HG02759 (cell line): ENCODE results near the gene LLGL2.

Experiments
- ATAC-seq: cut with Tn5 transposase; IDR thresholded peaks from one replicate; pipeline ENCODE4 v1.9.1; 2021; ENCODE audit warnings: mild to moderate bottlenecking, moderate library complexity; ENCODE audit not compliant: unreplicated experiment

Gene LLGL2

DNA sequence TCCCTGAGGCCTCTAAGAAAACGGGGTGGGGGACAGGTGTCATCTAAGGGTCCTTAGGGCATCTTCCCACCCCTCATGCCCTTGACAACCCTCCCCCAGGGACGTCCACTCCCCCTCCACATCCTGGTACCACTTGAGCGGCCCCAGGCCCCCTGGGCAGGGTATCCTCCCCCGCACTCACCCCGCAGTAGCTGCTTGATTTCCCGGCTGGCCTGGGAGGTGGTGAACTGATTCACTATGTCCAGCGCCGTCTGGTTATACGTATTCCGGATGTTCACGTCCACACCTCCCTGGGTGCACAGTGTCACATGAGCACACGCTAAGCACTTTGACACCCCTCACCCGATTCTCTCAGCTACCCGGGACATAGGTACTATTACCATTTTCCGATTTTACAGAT, 19.9 kb upstream of the LLGL2 start:
- no peak for ATAC-seq

DNA sequence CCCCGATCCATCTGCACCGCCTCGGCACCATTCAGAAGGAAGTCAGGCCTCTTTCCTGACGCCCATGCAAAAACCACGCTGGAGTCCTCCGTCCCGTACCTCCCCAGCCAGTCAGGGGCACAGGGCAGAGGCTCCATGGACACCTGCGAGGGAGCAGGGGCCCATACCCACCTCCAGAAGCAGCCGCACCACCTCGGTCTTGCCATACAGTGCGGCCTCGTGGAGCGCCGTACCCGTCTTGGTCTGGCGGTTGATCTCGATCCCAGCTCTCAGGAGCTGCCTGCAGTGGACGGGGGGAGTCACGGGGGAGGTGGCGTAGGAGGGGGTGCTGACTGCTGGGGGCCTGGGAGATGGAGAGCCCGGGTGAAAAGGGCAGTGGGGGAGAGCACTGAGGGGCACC, 19.4 kb upstream of the LLGL2 start:
- no peak for ATAC-seq

DNA sequence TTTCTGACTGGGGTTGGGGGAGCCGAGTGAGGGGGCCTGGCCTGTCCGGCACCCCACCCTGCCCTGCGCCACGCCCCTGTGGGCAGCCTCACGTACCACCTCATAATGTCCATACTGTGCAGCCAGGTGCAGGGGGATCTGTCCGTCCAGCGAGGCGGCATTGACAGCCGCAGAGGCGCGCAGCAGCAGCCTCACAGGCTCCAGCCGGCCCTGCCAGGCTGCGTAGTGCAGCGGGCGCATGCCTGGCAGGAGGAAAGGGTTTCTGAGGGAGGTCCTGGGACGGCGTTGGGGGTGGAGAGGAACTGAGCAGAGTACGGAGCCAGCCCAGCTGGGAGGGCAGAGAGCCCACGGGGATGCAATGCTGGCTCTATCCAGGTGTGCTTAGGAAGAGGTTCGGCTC, 18.6 kb upstream of the LLGL2 start:
- ATAC-seq = no peak

DNA sequence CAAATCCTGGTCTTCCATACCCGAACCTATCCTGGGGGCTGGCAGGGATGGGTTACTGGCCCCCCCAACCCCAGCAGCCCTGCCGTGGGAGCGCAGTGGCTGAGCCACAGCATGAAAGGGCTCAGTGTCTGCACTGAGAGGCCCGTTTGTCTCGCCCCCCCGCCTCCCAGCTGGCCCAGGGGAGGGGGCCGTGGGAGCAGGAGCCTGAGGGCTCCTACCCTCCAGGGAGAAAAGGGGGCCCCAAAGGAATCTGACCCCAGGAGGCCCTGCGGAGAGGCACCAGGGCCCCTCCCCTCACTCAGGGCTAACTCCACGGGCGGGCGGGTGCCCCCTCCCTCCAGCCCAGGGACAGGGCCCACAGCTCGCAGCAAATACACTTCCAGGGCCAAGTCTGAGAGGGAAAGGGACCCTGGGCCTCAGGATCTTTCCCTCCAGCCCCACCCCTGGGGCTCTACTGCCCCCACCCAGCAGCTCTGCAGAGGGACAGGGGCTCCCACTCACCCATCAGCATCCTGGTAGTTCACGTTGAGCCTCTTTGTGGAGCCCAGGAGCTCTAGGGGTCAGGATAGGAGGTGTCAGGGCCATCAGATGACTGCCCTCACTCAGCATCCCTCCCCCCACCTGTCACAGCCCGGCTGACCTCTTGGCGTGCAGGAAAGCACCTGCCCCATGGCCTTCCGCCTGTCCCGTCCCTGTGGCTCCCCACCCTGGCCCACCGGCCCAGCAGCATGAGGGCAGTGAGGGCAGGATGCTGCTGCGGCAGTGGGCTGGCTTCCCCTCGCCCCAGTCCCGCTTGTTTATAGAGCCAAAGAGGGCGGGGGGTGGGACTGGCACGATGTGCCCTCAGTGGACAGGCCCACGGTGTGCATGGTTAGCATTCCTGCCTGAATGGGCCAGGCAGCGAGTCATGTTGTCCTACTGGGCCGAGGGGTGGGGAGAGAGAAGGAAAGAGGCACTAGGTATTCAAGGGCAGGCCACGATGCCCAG, 17.5 kb upstream of the LLGL2 start:
- no peak for ATAC-seq

DNA sequence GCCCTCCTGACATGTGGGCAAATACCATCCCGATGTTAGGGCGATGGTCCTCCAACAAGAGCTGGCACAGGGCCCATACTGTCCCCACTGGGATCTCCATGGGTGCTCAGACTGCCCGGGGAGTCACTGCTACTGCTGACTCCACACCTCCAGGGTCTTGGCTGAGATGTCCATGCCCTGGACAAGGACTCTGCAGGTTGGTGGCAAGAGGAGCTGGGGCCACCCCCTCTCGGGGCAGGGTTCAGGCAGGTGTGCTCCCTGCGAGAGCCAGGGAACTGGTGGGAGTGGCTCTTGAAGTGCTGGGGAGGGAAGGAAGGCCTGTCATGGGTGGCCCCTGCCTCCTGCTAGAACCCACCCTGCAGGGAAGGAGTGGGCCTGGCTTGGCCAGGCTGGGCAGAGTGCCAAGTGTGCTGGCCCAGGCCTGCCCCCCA, 16.6 kb upstream of the LLGL2 start:
- ATAC-seq = no peak

DNA sequence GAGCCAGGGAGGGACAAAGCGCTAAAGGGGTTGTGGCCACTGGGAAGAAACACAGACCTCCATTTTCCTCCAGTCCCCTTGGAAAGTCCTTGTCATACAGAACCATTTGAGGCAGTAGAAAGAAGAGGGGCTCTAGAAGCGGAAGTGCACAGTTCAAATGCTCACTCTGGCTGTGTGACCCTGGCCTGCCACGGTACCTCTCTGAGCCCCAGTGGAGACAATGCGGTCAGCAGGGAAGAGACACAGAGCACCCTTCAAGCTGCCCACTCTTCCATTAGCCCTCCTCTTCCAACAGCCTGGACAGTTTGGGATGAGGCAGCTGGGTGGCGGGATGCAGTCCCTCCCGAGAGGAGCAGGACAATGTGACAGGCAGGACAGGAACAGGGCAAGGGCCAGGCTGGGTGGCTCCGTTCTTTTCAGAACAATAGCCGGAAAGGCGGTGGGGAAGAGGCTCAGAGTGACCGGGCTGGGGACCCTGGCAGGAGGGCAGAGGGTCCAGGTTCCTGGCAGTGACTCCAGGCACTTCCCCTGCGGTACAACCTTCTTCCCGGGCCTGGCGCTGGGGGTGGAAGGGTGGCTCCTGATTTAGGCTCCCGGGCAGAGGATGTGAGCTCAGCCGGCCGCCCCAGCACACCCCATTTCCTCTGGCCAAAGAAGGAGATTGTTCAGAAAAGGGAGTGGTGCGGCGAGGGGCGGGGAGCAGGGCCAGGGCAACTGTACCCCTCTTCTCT, 15.8 kb upstream of the LLGL2 start:
- no peak for ATAC-seq

DNA sequence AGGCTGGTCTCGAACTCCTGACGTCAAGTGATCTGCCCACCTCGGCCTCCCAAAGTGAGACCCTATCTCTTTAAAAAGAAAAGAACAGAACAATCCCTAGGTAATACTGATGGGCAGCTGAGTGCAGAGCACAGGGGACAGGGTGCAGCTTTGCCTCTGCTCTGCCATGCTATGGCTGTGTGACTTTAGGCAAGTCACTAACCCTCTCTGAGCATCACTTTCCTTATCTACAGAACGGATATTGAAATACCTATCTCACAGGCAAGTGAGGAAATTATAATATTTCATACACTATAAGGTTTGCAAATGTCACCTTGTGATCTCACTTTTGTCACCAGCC, 14.3 kb upstream of the LLGL2 start:
- no peak for ATAC-seq

DNA sequence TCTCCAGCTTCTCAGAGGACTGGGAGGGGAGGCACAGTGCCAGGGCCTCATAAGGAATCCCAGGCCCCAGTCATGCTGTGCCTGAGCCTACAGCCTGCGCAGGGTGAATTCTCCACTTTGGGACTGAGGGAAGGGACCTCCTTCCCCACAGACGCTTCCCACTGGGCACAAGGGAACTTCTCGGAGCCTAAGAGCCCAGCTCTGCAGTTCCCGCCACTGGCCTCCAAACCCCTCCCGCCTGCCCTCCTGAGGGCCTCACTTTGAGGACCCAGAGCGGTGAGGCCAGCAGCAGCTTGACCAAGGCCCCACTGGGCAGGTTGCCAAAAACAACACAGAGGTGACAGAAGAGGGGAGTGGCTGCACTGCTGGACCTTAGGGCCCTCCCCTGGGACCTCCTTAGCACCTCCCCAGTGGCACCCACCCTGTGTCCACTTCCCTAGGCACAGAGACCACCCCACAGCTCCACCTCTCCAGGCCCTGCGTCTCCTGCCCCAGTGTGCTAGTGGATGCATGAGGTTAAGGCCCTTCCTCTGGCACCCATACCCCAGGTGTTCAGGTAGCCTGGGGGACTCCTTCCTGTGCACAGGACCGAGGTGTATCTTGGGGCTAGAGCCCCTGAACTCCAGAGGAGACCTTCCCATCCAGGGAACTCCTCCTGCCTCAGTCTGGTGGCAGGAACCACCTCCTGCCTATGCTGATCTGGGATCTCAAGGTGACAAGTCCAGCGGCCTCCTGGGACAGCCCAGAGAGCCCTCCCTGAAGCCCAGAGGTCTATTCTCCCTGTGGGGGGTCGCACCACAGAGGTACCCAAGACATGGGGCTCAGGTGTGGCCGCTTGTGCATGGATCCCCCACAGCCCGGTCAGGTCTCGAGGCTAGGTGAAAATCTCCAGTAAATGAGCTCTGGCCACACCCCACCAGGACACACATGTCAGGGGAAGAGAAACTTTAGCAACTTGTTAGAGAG, 13.6 kb upstream of the LLGL2 start:
- no peak for ATAC-seq

DNA sequence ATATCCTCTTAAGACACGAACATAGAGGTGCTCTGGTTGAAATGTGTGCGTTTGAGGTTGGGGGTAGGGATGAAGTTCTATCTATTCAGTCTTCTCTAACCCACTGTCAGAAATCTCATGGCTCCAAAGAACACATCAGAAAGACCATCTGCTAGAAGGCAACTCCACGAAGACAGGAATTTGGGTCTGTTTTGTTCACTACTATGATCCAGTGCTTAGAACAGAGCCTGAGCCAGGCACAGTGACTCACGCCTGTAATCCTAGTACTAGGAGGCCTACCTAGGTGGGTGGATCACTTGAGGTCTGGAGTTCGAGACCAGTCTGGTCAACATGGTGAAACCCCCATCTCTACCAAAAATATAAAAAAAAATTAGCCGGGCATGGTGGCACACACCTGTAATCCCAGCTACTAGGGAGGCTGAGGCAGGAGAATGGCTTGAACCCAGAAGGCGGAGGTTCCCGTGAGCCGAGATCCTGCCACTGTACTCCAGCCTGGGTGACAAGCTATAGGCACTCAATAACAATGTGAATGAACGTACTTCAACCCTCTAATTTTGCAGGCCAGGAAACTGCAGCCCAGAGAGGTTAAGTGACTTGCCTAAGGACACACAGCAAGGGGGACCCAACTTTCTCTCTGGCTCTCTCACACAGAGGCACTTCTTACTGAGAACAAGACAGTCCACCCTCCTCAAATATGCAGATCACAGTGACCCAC, 12.4 kb upstream of the LLGL2 start:
- ATAC-seq = no peak

DNA sequence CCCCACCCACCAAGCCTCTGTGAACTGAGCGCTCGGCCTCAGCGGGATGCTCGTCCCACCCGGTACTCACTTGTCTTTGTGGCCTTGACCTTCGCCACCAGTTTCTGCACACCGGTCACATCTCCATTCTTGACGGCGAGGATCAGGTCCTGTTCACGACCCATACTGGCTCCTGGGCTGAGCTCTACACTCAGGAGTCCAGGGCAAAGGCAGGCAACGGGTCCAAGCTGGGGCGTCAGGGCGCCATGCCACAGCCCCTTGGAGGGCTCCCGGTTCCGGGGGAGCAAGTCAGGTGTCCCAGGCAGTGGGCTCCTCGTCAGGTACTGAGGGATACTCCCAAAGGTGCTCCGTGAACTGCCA, 11.9 kb upstream of the LLGL2 start:
- ATAC-seq = no peak

DNA sequence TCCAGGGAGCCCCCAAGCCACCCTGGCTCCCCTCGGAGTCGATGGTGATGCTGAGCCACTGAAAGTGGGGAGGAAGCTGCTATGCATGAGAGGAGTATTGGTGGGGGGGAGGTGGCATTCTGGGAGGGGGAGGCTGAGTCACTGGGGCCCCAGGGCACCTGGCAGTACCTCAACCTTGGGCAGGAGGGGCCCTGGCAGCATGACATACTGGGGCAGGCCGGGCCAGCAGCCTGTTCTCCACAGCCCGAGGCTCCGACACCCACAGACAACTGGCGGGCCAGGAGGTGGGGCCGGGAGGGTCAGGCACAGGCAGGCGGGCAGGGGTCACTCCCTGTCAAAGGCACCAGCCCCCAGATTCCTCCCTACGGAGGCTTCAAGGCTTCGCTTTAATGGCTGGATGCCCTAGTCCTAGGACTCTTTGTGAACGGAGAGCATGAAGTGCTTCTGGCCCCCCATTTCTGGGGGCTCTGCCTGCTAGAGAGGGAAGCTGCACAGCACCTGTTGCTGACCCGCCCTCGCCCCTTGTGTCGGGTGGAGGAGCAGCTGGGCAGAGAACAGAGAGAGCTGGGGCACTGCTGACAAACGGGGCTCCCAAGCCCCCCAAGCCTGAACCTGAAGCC, 11.1 kb upstream of the LLGL2 start:
- ATAC-seq = no peak

DNA sequence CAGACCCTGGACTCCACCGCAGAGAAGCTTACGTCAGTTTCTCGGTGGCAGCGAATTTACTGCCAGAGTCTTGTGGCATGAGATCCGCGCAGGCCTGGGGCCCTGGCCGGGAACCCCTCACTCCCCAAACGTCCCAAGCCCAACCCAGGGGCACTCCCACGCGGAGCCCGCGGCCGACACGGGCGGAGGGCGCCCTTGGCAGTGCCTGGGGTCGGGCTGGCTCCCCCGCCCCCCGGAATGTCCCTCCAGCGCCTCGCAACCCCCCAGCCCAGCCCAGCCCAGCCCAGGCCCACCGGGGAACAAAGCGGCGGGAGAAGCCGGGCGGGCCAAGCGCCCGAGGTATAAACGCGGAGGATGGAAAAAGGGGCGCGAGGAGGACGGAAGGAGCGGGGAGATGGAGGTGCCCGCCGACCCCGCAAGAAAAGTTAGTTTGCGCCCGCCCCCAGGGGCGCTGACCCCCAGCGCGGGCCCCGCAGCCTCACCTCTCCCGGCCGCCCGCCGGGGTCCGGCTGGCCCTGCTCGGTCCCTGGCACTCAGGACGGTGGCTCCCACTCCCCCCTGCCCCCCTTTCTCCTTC, 10.5 kb upstream of the LLGL2 start:
- ATAC-seq = no peak

DNA sequence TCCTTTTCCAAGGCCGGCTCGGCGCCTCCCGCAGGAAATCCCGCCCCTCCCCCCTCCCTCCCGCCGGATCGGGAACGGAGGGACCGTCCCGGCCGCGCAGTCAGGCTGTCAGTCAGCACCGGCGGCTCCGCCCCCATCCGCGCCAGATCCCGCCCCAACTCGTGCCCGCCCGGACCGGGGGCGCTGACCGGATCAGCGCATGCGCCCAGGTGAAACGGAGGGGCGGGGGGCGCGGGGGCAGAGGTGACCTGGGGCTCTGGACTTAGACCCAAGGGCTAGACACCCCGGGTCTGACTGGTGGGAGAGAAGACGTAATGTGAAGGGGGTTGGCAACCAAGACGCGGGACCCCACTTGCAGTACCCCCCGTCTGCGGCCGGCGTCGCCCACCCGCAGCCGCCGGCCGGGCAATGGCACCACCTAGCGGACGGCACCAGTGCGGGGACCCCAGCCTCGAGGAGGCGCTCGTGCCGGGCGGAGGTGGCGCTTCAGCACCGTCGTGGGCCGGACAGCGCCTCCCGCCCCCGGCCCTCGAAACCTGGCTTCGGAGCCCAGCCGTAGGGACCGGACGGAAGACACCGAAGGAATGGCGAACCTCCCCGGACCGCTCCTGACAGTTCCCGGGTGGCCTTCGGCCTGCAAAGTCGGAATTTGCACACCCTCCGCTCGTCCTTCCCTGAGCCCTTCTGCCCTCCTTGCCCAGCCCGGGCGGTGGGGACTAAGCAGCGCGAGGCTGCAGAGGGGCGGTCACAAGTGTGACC, 9.8 kb upstream of the LLGL2 start, which contains the start of gene CASKIN2:
TSS of gene CASKIN2 (minus strand) at position 42 of the 759 bp plus-strand sequence. CDS start 1,733 bp downstream, outside the sequence.
- peak; percentile 51 for ATAC-seq

DNA sequence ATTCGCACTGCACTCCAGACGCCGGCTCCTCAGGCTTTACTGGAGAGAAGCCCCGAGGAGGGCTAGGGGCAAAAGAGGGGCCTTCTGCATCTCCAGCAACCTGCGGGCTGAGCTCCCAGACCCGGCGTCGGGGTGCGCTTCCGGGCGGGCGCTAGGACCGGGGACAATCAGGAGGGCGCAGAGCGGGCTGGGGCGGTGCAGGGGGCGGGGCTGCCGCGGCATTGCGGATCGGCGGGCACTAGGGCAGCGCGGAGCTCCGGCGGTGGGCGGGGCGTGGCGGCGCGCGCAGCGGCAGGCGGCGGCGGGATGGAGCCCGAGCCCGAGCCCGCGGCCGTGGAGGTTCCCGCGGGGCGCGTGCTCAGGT, 9.3 kb upstream of the LLGL2 start, which contains the start of gene TSEN54:
TSS of gene TSEN54 (plus strand) at position 274 of the 364 bp plus-strand sequence. CDS start at position 307, 33 bp downstream.
- ATAC-seq = peak; percentile 80

DNA sequence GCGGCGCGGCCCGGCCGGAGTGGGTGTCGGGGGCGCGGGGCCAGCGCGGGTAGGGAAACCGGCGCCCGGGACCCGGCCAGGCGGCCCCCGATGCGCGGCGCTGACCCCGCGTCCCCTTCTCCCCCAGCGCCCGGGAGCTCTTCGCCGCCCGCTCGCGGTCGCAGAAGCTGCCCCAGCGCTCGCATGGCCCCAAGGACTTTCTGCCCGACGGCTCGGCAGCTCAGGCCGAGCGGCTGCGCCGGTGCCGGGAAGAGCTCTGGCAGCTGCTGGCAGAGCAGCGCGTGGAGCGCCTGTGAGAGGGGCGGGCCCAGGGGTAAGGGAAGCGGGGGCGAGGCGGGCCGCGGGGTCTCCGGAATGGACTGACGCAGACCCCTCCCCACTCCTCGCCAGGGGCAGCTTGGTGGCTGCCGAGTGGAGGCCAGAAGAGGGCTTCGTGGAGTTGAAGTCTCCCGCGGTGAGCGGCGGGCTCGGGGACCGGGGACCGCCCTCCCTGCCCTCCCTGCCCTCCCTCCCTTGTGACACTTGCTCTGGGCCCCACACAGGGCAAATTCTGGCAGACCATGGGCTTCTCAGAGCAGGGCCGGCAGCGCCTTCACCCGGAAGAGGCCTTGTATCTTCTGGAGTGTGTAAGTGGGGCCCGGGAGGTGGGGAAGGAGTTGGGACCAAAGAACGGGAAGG, 8.7 kb upstream of the LLGL2 start:
- peak; percentile 24 for ATAC-seq

DNA sequence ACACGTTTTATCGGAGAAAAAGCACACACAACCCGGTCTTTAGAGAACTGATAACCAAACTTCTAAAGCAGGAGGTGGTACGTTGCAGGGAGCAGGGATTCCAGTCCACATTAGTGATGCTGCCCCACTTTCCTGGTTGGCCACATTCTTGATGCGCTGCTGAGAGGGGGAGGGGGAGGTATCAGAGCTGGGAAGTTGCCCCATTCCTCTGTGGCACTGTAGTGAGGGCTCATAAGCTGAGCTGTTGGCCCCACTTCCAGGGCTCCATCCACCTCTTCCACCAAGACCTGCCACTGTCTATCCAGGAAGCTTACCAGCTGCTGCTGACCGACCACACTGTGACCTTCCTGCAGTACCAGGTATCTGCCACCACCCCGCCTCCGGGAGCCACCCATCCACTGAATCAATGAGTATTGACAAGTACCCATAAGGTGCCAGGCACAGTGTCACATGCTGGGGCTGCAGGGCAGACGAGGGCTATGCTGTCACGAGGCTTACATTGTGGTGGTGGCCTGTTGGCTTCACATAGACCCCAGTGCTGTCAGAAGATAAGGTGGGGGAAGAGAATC, 8.1 kb upstream of the LLGL2 start:
- no peak for ATAC-seq

DNA sequence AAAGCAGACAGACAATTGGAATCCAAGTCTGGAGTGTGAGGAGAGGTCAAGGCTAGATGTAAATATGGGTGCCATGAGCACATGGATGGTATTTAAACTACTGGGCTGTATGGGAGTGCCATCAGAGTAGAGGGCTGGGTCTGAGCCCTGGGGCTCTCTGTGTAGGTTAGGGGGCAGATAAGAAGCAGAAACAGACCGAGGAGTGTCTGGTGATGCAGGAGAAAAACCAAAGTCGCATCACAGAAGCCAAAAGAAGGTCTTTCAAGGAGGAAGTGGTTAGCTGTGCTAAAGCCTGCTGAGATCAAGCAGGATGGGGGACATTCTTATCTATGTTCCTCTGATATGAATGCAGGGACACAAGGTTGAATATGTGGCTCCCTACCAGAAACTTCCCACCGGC, 7.3 kb upstream of the LLGL2 start:
- ATAC-seq = no peak
